ENCODE data around the gene ANKMY2. TPM values are rescaled to one million over a fixed set of nuclear protein-coding genes. Genes with fewer than 3 reads are reported as not detected.
A peak's percentile ranks its signal among the peaks of the same experiment; 100 is the strongest.

The ANKMY2 gene
- total RNA-seq (21.9 TPM), polyA plus RNA-seq (ENCODE audit: insufficient read depth, low read depth, low replicate concordance) (19.3 TPM)
- long read RNA-seq, donor 1, partial matches to known transcripts, result 0 of 4 reads
- long read RNA-seq, donor 1, other reads (novel, unspliced or antisense), result 0 of 4 reads
- long read RNA-seq, donor 2, transcript ANKMY2-201 (10 exons, 2,555 nt), result major isoform, 6 of 7 reads
- long read RNA-seq, donor 2, partial matches to known transcripts, result 0 of 7 reads
- long read RNA-seq, donor 2, other reads (novel, unspliced or antisense), result 0 of 7 reads
- long read RNA-seq, donor 3, transcript ANKMY2-201 (10 exons, 2,555 nt), result major isoform, 8 of 8 reads
- long read RNA-seq, donor 3, partial matches to known transcripts, result 0 of 8 reads
- long read RNA-seq, donor 3, other reads (novel, unspliced or antisense), result 0 of 8 reads
- long read RNA-seq, donor 4, partial matches to known transcripts, result 0 of 3 reads
- long read RNA-seq, donor 4, other reads (novel, unspliced or antisense), result 0 of 3 reads
- long read RNA-seq, donor 5, partial matches to known transcripts, result 0 of 1 reads
- long read RNA-seq, donor 5, other reads (novel, unspliced or antisense), result 0 of 1 reads
- long read RNA-seq, donor 6, transcript ANKMY2-201 (10 exons, 2,555 nt), result major isoform, 14 of 14 reads
- long read RNA-seq, donor 6, partial matches to known transcripts, result 0 of 14 reads
- long read RNA-seq, donor 6, other reads (novel, unspliced or antisense), result 0 of 14 reads
- long read RNA-seq, donor 7, transcript ANKMY2-201 (10 exons, 2,555 nt), result major isoform, 11 of 14 reads
- long read RNA-seq, donor 7, partial matches to known transcripts, result 3 of 14 reads
- long read RNA-seq, donor 7, other reads (novel, unspliced or antisense), result 0 of 14 reads
- long read RNA-seq, donor 8, partial matches to known transcripts, result 0 of 2 reads
- long read RNA-seq, donor 8, other reads (novel, unspliced or antisense), result 0 of 2 reads
- long read RNA-seq, donor 9, partial matches to known transcripts, result 0 of 3 reads
- long read RNA-seq, donor 9, other reads (novel, unspliced or antisense), result 0 of 3 reads
- long read RNA-seq, donor 10, transcript ANKMY2-201 (10 exons, 2,555 nt), result major isoform, 5 of 5 reads
- long read RNA-seq, donor 10, partial matches to known transcripts, result 0 of 5 reads
- long read RNA-seq, donor 10, other reads (novel, unspliced or antisense), result 0 of 5 reads

GRCh38 chr7:16645593-16646471 is at the start of gene ANKMY2, which contains the start of gene BZW2:
Gene ANKMY2, minus strand, starts transcription at chr7:16645754. Its CDS starts 181 bp downstream, at chr7:16645573.
Gene BZW2, plus strand, starts transcription at chr7:16646181. Its CDS starts 19,263 bp downstream, at chr7:16665444.
- H3K27me3 ChIP-seq (ENCODE audit: control insufficient read depth, insufficient read depth, low read length), result no peaks in the 10 kb centered on the region
- H3K36me3 ChIP-seq (ENCODE audit: control insufficient read depth in 2 of 3, insufficient read depth in 3 of 3, low read length in 3 of 3), result no peaks in the 10 kb centered on the region
- peak within 1 kb of the TSS; percentile 97 for H3K27ac ChIP-seq (ENCODE audit: low read depth in 2 of 2, low read length in 2 of 2)
- FAIRE-seq, result peak; percentile 35
- peak within 1 kb of the TSS; percentile 77 to 92 (median 84) for H3K4me3 ChIP-seq (ENCODE audit: low read length in 3 of 3)
- TF ChIP-seq CTCF (IDR thresholded peaks at IDR 0.05; ENCODE audit: borderline replicate concordance, extremely low read depth, insufficient read depth), result peak; percentile 11
- H3K9ac ChIP-seq (ENCODE audit: low read length in 3 of 3), result peak within 1 kb of the TSS; percentile 82 to 86 (median 86)
- intact Hi-C loops (cut with DNase I), result no loop called here
- H3K9me3 ChIP-seq (ENCODE audit: control insufficient read depth in 2 of 3, insufficient read depth in 1 of 3, low read length in 3 of 3), result no peaks in the 10 kb centered on the region
- peaks cover 0 to 16% (median 0%) of the 10 kb centered on the region in 3 donors for H3K4me1 ChIP-seq (ENCODE audit: control insufficient read depth in 2 of 3, insufficient read depth in 2 of 3, low read depth in 1 of 3, low read length in 3 of 3)
- DNase-seq, result peak; percentile 95 to 98 (median 98)

- no peak overlapping the region for H3K27ac ChIP-seq (ENCODE audit: low read depth in 2 of 2, low read length in 2 of 2)
- no peaks in the 10 kb centered on the region for H3K27me3 ChIP-seq (ENCODE audit: control insufficient read depth, insufficient read depth, low read length)
- intact Hi-C loops (cut with DNase I), result loop anchor here (10.0 kb wide), 1 partner anchor 220 kb away; no protein-coding TSS in a partner anchor
- H3K4me1 ChIP-seq (ENCODE audit: control insufficient read depth in 2 of 3, insufficient read depth in 2 of 3, low read depth in 1 of 3, low read length in 3 of 3), result no peaks in the 10 kb centered on the region
- H3K9ac ChIP-seq (ENCODE audit: low read length in 3 of 3), result no peak overlapping the region
- peaks cover 4 to 5% (median 5%) of the 10 kb centered on the region in 3 donors for H3K36me3 ChIP-seq (ENCODE audit: control insufficient read depth in 2 of 3, insufficient read depth in 3 of 3, low read length in 3 of 3)
- H3K4me3 ChIP-seq (ENCODE audit: low read length in 3 of 3), result no peak overlapping the region
- FAIRE-seq (no peak), DNase-seq (no peak)
- H3K9me3 ChIP-seq (ENCODE audit: control insufficient read depth in 2 of 3, insufficient read depth in 1 of 3, low read length in 3 of 3), result no peaks in the 10 kb centered on the region
- TF ChIP-seq CTCF (IDR thresholded peaks at IDR 0.05; ENCODE audit: borderline replicate concordance, extremely low read depth, insufficient read depth), result no peak
Observed at GRCh38 chr7:16694806-16695205, 49.3 kb upstream of the ANKMY2 start.
